Measurements from ENCODE around the gene C1QTNF2. TPM values are rescaled to one million over a fixed set of nuclear protein-coding genes. Genes with fewer than 3 reads are reported as not detected.

C1QTNF2 gene
- total RNA-seq, 4 donors from 2014 or later: 0.09 to 0.65 TPM; not detected in 2

DNA sequence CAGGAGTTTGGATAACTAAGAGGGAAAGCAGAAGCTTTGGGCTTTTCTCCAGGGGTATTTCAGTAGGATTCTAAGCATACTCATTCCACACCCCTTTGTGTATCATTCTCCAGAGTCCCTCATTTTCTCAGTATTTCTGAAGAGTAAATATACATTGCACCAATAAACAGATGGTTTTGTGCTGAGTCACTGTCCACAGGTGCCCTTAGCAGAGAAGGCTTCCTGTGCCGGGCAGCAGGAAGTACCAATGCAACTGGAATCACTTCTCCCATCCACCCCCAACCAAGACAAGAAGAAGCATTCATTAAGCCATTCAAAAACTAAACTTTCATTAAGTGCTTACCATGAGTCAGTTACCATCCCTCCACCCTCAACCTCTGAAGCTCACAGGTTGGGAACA lies 54.5 kb downstream of the C1QTNF2 start:
- Histone ChIP-seq H3K4me3 (no peak overlapping the region), H3K27ac (no peak overlapping the region), H3K36me3 (no peaks in the 10 kb centered on the region), H3K9me3 (no peaks in the 10 kb centered on the region), H3K4me1 (peaks cover 0 to 5% of the 10 kb centered on the region in 2 donors), H3K27me3 (peaks cover 23 to 28% (median 23%) of the 10 kb centered on the region in 3 donors)
- in situ Hi-C loops (cut with MboI; ENCODE audit: low sequenced_read_pairs in 4 of 4) (no loop called here), intact Hi-C loops (cut with DNase I; ENCODE audit: low total_unique reads) (no loop called here)
- ATAC-seq (no peak), DNase-seq (no peak)
- TF ChIP-seq, protein P1, sequence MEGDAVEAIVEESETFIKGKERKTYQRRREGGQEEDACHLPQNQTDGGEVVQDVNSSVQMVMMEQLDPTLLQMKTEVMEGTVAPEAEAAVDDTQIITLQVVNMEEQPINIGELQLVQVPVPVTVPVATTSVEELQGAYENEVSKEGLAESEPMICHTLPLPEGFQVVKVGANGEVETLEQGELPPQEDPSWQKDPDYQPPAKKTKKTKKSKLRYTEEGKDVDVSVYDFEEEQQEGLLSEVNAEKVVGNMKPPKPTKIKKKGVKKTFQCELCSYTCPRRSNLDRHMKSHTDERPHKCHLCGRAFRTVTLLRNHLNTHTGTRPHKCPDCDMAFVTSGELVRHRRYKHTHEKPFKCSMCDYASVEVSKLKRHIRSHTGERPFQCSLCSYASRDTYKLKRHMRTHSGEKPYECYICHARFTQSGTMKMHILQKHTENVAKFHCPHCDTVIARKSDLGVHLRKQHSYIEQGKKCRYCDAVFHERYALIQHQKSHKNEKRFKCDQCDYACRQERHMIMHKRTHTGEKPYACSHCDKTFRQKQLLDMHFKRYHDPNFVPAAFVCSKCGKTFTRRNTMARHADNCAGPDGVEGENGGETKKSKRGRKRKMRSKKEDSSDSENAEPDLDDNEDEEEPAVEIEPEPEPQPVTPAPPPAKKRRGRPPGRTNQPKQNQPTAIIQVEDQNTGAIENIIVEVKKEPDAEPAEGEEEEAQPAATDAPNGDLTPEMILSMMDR (IDR thresholded peaks at IDR 0.05 in 4 of 5, conservative IDR thresholded peaks at IDR 0.05 in 1 of 5): no peak

DNA sequence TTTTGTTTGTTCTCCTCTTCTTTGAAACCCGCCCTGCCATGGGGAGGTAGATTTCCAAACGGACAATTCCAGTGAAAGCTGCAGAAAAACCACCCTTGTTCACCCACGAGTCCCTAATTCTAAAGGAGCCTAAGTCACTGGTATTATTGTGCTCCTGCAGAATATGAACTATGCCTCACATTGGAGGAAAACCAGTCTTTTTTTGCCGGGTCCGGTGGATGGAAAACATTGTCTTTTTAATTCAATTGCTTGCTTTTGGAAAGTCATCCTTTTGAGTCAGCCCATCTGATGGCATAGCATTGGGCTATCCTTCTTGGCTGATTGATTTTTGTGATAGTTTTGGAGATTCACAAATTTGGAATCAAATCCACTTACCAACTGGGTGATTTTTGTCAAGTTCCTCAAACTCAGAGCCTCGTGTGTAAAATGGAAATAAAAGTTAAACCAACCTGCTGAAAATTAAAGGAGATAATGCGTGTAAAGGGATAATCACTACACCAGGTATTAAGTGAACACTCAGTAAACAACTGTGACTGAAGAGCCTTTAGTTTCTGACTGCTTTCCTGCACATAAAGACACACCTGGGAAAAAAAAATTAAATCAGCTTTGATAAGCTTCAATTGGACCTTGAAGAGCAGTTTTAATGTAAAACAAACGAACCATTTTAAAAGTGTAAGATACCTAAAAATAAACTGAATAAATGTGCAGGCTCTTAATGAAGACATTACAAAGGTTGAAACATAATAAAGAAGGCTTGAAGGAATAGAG lies 57.3 kb downstream of the C1QTNF2 start:
- no peaks in the 10 kb centered on the region for H3K9me3 ChIP-seq
- H3K4me1 ChIP-seq: peaks cover 0 to 5% of the 10 kb centered on the region in 2 donors
- no peaks in the 10 kb centered on the region for H3K36me3 ChIP-seq
- TF ChIP-seq, protein P1 (IDR thresholded peaks at IDR 0.05 in 4 of 5, conservative IDR thresholded peaks at IDR 0.05 in 1 of 5): no peak
- TF ChIP-seq POLR2A (IDR thresholded peaks at IDR 0.05): no peak
- ATAC-seq (no peak), DNase-seq (no peak)
- peak overlapping the region; percentile 52 to 60 (median 59) for H3K4me3 ChIP-seq
- peaks cover 23 to 29% (median 24%) of the 10 kb centered on the region in 3 donors for H3K27me3 ChIP-seq
- in situ Hi-C loops (cut with MboI; ENCODE audit: low sequenced_read_pairs in 4 of 4) (no loop called here), intact Hi-C loops (cut with DNase I; ENCODE audit: low total_unique reads) (no loop called here)
- no peak overlapping the region for H3K27ac ChIP-seq

DNA sequence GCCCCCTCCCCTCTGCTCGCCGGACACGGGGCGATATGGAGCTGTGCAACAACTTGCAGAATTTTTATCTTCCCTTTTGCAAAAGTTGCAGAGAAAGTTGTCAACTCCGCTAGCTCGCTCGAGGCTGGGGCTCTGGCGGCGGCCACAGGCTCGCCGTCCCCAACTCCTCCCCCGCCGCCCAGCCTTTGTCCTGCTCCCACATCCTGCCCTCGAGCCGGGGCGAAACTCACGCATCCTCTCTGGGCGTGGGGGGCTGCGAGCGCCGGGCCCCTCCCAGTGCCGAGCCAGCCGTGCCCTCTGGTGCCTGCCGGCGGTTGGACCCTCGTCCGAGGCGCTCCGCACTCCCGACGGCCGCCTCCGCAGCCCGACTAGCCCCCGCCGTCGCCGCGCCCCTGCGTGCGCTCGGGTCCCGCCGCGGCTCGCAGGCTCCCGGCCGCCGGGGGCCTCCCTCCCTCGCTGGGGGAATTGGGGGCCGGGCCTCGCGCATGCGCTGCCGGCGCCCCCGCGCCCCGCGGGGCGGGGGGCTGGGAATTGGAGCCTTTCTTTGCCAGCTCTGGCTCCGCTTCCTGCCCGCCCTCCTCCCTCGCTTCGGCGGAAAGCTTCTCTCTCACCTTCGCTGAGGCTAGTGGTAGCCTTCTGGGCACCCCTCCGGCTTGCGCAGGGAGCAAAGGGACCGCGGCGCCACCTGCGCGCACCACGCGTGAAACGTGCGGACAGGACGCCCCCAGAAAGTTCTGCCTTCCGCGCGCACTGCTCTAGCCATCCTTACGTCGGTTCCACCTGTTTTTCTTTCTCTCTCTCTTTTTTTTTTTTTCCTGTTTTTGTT lies 58.1 kb downstream of the C1QTNF2 start, which contains the start of gene CCNJL:
TSS of gene CCNJL (minus strand) at position 431 of the 826 bp plus-strand sequence. CDS start 641 bp downstream, outside the sequence.
- no peaks in the 10 kb centered on the region for H3K9me3 ChIP-seq
- no peaks in the 10 kb centered on the region for H3K36me3 ChIP-seq
- ATAC-seq (no peak), DNase-seq (no peak)
- in situ Hi-C loops (cut with MboI; ENCODE audit: low sequenced_read_pairs in 4 of 4): no loop called here
- H3K4me1 ChIP-seq: peaks cover 0 to 5% of the 10 kb centered on the region in 2 donors
- H3K27me3 ChIP-seq: peaks cover 23 to 29% (median 24%) of the 10 kb centered on the region in 3 donors
- no peak for TF ChIP-seq POLR2A (IDR thresholded peaks at IDR 0.05)
- TF ChIP-seq, protein P1 (IDR thresholded peaks at IDR 0.05 in 4 of 5, conservative IDR thresholded peaks at IDR 0.05 in 1 of 5): no peak
- peak within 1 kb of the TSS; percentile 52 to 60 (median 59) for H3K4me3 ChIP-seq
- H3K27ac ChIP-seq: no peak within 1 kb of the TSS
- intact Hi-C loops (cut with DNase I; ENCODE audit: low total_unique reads): no loop called here

DNA sequence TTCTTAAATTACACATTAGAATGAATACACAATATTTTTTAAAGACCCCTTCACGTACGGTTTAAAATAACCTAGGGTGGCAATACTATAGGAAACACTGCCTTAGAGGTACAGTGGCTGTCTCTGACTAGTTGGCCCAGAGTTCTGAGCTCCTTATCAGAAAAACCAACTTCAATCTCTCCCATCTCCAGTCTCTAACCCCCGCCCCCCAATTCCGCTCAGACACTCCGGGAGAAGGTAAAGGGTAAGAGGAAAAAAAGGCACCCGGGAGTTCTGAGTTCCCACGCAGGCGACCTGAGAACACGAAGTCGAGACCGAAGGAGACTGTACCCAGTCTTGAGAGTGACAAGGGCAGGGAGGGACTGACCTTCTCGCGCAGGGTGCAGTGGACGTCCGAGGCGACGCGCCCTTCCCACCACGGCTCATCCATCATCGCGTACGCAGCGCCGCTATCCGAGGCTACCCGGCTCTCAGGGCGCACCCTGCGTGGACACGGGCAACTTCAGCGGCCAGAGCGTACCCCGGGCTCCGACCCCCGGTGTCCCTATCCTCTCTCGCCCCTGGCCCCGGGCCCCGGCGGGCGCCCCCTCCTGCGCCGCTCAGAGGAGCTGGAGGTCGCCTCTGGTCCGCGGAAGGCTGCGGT lies 58.8 kb downstream of the C1QTNF2 start:
- DNase-seq (no peak), ATAC-seq (no peak)
- H3K9me3 ChIP-seq: no peaks in the 10 kb centered on the region
- H3K4me3 ChIP-seq: peak overlapping the region; percentile 52 to 60 (median 59)
- no peaks in the 10 kb centered on the region for H3K36me3 ChIP-seq
- peaks cover 0 to 5% of the 10 kb centered on the region in 2 donors for H3K4me1 ChIP-seq
- no peak overlapping the region for H3K27ac ChIP-seq
- intact Hi-C loops (cut with DNase I; ENCODE audit: low total_unique reads) (no loop called here), in situ Hi-C loops (cut with MboI; ENCODE audit: low sequenced_read_pairs in 4 of 4) (no loop called here)
- no peak for TF ChIP-seq POLR2A (IDR thresholded peaks at IDR 0.05)
- TF ChIP-seq, protein P1 (IDR thresholded peaks at IDR 0.05 in 4 of 5, conservative IDR thresholded peaks at IDR 0.05 in 1 of 5): no peak
- H3K27me3 ChIP-seq: peaks cover 23 to 29% (median 24%) of the 10 kb centered on the region in 3 donors

Data from gastrocnemius medialis (tissue), 4 donors.